ENCODE measurements around the gene G6PC1.
"Not testable (repeated sequence)": the region's sequence is repeated elsewhere in the genome, so short reads cannot be mapped to it uniquely, and the experiment has no call there.

Gene G6PC1

DNA sequence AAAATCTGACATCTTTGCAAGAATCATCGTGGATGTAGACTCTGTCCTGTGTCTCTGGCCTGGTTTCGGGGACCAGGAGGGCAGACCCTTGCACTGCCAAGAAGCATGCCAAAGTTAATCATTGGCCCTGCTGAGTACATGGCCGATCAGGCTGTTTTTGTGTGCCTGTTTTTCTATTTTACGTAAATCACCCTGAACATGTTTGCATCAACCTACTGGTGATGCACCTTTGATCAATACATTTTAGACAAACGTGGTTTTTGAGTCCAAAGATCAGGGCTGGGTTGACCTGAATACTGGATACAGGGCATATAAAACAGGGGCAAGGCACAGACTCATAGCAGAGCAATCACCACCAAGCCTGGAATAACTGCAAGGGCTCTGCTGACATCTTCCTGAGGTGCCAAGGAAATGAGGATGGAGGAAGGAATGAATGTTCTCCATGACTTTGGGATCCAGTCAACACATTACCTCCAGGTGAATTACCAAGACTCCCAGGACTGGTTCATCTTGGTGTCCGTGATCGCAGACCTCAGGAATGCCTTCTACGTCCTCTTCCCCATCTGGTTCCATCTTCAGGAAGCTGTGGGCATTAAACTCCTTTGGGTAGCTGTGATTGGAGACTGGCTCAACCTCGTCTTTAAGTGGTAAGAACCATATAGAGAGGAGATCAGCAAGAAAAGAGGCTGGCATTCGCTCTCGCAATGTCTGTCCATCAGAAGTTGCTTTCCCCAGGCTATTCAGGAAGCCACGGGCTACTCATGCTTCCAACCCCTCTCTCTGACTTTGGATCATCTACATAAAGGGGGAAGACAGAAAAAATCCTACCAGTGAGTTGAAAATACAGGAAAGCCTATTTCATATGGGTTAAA, at the start of gene G6PC1:
Gene G6PC1 (plus strand): TSS at position 340 of the 872 bp plus-strand sequence. CDS start 78 bp downstream, at position 418.
- no peak for DNase-seq

DNA sequence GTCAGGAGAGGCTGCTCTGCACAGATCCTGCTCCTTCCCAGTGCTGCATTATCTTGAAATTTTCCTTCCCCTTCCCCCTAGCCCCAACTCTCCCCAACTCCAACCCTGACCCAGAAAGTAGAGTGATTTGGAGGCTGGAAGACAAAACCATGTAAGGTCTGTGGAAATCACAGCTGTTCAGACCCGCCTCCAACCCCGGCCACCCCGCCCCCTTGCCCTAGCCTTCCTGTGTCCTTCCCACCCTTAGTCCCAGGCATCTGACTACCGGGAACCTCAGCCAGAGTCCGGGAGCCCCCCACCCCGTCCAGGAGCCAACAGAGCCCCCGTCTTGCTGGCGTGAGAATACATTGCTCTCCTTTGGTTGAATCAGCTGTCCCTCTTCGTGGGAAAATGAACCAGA, 49.6 kb upstream of the G6PC1 start, which contains the start of gene AOC3:
Gene AOC3 (plus strand): TSS at position 246 of the 400 bp plus-strand sequence. CDS start 145 bp downstream, at position 391.
- DNase-seq = no peak

DNA sequence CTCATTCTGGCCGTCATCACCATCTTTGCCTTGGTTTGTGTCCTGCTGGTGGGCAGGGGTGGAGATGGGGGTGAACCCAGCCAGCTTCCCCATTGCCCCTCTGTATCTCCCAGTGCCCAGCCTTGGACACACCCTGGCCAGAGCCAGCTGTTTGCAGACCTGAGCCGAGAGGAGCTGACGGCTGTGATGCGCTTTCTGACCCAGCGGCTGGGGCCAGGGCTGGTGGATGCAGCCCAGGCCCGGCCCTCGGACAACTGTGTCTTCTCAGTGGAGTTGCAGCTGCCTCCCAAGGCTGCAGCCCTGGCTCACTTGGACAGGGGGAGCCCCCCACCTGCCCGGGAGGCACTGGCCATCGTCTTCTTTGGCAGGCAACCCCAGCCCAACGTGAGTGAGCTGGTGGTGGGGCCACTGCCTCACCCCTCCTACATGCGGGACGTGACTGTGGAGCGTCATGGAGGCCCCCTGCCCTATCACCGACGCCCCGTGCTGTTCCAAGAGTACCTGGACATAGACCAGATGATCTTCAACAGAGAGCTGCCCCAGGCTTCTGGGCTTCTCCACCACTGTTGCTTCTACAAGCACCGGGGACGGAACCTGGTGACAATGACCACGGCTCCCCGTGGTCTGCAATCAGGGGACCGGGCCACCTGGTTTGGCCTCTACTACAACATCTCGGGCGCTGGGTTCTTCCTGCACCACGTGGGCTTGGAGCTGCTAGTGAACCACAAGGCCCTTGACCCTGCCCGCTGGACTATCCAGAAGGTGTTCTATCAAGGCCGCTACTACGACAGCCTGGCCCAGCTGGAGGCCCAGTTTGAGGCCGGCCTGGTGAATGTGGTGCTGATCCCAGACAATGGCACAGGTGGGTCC, 49.0 kb upstream of the G6PC1 start:
- not testable (repeated sequence) for DNase-seq

DNA sequence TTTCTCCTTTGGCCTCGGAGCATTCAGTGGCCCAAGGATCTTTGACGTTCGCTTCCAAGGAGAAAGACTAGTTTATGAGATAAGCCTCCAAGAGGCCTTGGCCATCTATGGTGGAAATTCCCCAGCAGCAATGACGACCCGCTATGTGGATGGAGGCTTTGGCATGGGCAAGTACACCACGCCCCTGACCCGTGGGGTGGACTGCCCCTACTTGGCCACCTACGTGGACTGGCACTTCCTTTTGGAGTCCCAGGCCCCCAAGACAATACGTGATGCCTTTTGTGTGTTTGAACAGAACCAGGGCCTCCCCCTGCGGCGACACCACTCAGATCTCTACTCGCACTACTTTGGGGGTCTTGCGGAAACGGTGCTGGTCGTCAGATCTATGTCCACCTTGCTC, 48.2 kb upstream of the G6PC1 start:
- no peak for DNase-seq

DNA sequence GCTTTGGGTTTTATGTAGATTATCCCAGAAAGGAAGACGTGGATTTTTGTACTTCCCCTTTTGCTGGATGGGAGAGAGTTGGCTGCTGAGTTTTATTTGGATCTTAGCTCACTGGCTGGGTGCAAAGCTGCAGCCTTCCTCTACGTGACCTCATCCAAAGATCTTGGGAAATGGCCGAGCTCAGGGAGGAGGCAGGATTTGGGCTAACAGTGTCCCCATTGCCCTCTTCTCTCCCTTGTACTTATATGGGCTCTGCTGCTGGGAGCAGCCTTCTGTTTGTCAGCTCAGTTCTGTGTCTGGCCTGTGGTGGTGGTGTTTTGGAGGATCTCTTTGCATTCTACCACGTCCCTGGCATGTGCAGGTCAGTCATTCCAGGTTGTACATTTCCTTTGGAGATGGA, 47.6 kb upstream of the G6PC1 start:
- no peak for DNase-seq

DNA sequence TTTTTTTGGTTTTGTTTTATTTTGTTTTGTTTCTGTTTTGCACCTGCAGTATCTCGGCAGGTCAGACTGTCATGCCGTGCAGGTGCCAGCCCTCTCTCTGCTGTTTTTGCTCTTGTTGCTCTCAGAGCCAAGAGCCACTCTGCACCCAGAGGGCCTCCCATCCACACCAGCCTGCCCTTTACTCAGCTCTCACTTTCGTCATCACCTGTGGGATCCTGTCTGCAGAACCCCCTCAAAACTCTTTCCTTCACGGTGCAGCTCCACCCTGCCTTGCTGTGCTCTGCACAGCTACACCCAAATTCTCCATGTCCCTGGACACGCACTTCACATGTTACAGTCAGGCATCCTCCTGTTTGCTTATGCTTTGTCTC, 47.0 kb upstream of the G6PC1 start:
- DNase-seq = no peak

DNA sequence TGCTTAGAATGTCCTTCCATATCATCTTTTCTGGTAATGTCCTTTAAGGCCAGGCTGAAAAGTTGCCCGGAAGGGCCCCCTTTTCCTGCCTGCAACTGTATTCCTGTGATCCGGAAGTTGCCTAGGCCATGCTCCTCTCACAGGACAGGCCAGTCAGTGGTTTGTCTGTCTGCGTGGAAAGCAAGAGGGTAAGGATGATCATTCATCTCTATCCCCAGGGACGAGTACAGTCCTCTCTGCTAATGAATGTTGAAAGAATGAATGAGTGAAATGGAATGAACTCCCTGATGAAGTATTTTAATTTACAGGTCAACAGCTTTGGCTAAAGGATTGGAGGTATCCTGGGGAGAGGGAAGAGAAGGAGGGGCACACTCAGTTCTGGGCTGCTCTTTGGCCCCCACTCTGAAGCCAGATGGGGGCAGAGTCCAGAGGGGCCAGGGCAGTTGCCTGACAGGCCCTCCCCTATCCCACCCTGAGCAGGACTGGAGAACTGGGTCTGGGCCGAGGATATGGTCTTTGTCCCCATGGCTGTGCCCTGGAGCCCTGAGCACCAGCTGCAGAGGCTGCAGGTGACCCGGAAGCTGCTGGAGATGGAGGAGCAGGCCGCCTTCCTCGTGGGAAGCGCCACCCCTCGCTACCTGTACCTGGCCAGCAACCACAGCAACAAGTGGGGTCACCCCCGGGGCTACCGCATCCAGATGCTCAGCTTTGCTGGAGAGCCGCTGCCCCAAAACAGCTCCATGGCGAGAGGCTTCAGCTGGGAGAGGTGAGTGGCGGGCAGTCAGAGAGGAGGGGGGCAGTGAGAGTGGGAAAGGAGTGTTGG, 46.4 kb upstream of the G6PC1 start:
- no peak for DNase-seq

DNA sequence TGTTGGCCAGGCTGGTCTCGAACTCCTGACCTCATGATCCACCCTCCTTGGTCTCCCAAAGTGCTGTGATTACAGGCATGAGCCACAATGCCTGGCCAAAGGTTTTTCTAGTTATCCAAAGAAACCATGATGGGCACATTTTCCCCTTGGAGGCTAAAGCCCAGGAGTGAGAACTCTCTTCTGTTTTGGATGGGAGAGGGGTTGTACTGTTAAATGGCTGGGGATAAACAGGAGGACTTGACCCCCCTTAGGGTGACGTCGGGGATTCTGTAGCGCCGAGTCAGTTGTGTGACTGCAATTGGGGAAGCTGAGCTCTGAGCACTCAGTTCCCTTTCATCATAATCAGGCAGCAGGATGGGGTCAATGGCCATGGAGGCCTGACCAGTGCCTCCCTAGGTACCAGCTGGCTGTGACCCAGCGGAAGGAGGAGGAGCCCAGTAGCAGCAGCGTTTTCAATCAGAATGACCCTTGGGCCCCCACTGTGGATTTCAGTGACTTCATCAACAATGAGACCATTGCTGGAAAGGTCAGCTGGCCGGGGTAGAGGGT, 45.5 kb upstream of the G6PC1 start:
- no peak for DNase-seq

DNA sequence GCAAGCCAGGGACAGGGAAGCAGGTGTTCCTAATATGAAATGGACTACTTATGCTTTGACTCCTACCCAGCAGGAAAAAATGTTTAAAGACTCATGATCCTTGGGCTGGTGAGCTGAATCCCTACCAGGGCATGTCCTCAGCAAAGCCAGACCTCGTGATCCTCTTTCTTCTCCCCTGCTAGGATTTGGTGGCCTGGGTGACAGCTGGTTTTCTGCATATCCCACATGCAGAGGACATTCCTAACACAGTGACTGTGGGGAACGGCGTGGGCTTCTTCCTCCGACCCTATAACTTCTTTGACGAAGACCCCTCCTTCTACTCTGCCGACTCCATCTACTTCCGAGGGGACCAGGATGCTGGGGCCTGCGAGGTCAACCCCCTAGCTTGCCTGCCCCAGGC, 44.5 kb upstream of the G6PC1 start:
- DNase-seq = not testable (repeated sequence)

DNA sequence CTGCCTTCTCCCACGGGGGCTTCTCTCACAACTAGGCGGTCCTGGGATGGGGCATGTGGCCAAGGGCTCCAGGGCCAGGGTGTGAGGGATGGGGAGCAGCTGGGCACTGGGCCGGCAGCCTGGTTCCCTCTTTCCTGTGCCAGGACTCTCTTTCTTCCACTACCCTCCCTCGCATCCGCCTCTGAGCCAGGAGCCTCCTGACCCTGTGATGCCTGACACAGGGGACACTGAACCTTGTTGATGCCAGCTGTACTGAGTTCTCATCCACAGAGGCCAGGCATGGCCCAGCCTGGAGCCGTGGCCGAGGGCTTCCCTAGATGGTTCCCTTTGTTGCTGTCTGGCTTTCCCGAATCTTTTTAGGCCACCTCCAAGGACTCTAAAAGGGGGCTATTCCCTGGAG, 44.1 kb upstream of the G6PC1 start:
- not testable (repeated sequence) for DNase-seq

DNA sequence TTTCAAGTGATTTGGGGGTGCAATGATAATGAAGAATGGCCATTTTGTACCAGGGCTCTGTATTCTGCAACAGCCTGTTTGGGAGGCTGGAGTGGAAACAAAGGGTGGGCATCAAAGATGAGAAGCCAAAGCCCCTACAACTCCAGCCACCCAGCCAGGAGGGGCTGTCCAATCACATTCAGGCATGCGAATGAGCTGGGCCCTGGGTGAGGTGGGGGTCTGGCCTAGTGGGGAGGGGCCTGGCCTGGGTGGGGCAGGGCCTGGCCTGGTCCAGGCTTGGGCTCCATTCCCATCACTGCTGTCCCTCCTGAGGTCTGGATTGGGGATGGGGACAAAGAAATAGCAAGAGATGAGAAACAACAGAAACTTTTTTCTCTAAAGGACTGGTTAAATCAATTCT, 43.2 kb upstream of the G6PC1 start:
- no peak for DNase-seq

DNA sequence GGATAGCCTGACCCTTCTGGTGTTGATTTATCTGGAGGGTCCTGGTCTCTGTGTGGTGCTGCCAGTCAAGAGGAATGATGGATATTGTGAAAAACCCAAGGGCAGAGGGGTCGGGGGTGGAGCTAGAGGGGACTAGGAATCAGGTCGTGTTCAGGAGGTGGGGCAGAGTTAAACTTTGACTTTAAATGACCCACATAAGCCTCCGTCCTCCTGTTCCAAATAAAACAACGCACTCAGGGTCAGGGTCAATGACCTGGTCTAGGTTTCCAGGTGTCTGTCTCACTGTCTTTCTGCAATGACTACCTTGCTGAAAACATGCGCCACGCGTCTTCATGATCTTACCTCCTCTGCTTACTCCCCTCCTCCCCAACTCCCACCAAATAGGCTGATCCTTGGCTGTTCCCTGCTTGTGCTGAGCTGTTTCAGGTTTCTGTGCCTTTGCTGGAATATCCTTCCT, 34.9 kb upstream of the G6PC1 start:
- no peak for DNase-seq

DNA sequence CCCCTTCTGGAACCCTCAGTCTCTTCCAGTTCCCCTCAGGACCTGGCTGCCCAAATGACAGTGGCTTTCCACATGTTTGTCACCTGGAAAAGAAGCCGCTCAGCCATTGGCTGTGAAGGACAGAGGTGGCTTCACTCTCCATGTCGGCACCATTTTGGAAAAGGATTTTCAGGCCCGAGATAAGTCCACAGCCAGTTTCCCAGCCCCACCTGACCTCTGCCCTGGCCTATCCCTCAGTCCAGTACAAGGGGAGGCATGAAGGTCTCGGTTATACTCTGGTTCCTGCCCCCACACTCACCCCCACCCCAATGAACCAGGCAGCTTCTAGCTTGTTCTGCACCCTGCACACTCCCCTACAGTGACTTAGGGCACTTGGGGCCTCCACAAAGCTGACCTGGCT, 34.4 kb upstream of the G6PC1 start:
- DNase-seq = no peak

DNA sequence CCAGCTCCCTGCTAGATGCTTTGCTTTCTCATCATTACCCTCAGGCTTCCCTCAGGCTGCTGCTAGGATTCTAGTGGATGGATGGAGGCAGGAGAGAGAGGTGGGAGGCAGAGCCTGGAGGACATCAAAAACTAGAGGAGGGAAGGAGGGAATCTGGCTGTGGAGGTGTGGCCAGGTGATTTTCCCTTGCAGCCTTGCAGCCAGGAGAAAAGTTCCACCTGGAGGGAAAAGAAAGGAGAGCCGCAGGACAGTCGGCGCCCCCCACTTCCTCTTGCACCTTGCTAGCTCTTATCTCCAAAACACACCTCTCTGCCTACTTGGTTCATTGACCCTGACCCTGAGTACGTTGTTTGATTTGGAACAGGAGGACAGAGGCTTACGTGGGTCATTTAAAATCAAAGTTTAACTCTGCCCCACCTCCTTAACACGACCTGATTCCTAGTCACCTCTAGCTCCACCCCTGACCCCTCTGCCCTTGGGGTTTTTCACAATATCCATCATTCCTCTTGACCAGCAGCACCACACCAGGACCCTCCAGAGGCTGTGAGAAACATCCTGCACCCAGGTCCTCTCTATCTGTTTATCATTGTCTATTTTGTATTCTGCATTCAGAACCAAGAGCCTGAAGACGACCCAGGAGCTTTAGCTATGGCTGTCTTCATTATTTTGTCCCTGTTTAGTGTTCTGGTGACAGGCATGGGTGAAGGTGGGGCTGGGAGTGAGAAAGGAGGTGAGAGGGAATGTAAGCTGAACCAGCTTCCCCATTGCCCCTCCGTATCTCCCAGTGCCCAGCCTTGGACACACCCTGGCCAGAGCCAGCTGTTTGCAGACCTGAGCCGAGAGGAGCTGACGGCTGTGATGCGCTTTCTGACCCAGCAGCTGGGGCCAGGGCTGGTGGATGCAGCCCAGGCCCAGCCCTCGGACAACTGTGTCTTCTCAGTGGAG, 33.7 kb upstream of the G6PC1 start:
- DNase-seq = no peak

DNA sequence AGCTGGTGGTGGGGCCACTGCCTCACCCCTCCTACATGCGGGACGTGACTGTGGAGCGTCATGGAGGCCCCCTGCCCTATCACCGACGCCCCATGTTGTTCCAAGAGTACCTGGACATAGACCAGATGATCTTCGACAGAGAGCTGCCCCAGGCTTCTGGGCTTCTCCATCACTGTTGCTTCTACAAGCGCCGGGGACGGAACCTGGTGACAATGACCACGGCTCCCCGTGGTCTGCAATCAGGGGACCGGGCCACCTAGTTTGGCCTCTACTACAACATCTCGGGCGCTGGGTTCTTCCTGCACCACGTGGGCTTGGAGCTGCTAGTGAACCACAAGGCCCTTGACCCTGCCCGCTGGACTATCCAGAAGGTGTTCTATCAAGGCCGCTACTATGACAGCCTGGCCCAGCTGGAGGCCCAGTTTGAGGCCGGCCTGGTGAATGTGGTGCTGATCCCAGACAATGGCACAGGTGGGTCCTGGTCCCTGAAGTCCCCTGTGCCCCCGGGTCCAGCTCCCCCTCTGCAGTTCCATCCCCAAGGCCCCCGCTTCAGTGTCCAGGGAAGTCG, 32.8 kb upstream of the G6PC1 start:
- DNase-seq = not testable (repeated sequence)

DNA sequence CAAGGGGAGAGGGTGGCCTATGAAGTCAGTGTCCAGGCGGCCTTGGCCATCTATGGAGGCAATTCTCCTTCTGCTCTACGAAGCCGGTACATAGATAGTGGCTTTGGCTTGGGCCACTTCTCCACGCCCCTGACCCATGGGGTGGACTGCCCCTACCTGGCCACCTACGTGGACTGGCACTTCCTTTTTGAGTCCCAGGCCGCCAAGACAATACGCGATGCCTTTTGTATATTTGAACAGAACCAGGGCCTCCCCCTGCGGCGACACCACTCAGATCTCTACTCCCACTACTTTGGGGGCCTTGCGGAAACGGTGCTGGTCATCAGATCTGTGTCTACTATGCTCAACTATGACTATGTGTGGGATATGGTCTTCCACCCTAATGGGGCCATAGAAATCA, 32.3 kb upstream of the G6PC1 start:
- DNase-seq = no peak

DNA sequence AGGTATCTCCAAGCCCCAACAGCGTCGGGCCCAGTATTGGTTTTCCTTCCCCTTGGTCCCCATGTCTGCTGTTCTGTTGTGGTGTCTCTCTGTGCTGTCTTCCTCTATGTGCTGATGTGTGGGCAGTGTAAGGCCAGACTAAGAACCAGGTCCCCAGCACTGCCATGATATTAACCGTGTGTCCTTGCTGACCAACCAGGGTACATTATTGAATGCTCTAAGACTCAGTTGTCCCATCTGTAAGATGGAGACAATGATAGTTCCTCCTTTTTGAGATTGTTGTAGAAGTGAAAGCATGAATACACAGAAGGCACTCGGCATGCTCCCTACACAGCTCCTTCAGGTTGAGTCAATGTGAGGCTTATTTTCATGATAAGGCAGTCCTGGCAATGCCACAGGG, 29.0 kb upstream of the G6PC1 start:
- no peak for DNase-seq

DNA sequence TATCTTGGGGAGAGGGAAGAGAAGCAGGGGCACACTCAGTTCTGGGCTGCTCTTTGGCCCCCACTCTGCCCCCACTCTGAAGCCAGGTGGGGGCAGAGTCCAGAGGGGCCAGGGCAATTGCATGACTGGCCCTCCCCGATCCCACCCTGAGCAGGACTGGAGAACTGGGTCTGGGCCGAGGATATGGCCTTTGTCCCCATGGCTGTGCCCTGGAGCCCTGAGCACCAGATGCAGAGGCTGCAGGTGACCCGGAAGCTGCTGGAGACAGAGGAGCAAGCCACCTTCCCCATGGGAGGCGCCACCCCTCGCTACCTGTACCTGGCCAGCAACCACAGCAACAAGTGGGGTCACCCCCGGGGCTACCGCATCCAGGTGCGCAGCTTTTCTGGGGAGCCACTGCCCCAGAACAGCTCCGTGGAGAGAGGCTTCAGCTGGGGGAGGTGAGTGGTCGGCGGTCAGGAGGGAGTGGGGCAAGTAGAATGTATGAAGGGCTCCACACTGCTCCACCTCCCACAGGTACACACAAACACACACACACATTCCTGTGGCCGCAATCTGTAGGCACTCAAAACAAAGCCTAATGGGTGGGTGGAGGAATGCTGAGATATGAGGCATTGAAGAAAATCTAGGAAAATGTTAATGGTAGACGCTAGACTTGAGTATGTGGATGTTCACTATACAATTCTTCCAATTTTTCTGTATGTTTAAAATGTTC, 28.2 kb upstream of the G6PC1 start:
- DNase-seq = no peak

DNA sequence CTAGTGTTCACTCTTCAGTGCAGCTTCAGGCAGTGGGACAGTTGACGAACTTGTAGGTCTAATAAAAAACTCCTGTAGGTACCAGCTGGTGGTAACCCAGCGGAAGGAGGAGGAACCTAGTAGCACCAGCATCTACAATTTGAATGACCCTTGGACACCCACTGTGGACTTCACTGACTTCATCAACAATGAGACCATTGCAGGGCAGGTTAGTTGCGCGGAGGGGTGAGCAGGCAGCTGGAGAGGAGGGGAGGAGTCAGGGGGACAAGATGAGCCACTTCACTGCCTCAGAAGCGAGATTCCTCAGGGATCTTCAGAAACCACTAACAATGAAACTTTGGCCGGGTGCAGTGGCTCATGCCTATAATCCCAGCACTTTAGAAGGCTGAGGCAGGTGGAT, 27.3 kb upstream of the G6PC1 start:
- no peak for DNase-seq

Measured in activated T-cell treated with anti-CD3 and anti-CD28 coated beads for 4 hours (primary cell).